Activated CD4-positive, CD25-positive, alpha-beta regulatory T cell treated with anti-CD3 and anti-CD28 coated beads, Interleukin-2, amount 50 U/mL, for 24 hours (primary cell): ENCODE results near the gene PREPL.

Experiments used
- ATAC-seq, 2 donors: fragments of 150-1000 bp; cut with Tn5 transposase; one replicate each; pipeline ENCODE4 v1.10.0; 2021; ENCODE audit warnings: mild to moderate bottlenecking in 1 of 2, moderate library complexity in 1 of 2

The PREPL gene

DNA sequence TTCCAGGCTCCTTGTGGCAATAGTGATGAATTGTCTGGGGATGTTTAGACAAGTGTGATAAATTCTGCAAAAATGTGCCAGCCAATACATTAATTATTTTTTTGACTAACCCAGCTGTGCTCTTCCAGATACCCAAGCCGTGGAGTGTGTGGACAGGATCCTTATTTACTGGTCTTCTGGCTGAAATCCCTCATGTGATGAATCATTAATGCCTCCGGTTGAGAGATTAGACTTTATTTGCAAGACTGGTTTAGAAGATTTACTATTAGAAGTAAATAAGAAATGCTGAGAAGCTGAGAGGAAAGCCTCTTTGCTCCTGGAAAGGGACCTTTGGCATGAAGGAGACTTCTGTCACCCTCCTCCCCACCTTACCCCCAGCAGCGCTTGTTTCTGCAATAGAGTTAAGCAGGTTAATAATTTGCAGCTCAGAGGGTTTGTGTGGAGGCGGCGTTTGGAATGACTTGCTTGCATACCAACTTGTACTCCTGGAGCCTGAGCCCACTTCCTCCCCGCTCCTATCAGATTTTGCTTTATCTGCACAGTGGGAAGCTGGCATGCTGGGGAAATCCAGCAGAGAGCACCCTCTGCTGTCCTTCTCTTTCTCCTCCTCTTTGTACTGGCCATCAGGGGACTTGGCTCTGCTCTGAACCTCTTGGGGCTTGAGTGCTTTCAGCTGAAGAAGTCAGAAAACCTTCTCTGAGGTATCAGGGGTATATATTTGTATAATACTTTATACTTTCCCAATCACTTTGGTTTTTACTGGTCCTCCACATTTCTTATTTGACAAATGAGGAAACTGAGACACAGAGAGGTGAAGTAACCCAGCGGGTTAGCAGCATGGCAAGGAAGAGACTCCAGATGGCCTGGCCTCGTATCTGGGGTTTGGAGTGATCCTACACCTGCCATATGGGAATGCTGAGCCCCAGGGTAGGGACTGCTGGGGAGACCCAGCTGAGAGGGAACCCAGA, 69.7 kb downstream of the PREPL start:
- no peak for ATAC-seq

DNA sequence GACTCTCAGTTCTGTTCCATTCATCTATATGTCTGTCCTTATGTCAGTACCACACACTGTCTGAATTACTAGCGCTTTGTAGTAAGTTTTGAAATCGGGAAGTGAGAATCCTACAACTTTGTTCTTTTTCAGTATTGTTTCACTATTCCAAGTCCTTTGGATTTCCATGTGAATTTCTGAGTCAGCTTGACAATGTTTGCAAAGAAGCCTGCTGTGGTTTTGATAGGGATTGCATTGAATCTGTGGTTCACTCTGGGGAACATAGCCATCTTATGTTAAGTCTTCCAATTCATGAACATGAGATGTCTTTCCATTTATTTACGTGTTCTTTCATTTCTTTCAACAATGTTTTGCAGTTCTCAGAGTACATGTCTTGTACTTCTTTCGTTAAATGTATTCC, 71.0 kb downstream of the PREPL start:
- ATAC-seq = no peak

DNA sequence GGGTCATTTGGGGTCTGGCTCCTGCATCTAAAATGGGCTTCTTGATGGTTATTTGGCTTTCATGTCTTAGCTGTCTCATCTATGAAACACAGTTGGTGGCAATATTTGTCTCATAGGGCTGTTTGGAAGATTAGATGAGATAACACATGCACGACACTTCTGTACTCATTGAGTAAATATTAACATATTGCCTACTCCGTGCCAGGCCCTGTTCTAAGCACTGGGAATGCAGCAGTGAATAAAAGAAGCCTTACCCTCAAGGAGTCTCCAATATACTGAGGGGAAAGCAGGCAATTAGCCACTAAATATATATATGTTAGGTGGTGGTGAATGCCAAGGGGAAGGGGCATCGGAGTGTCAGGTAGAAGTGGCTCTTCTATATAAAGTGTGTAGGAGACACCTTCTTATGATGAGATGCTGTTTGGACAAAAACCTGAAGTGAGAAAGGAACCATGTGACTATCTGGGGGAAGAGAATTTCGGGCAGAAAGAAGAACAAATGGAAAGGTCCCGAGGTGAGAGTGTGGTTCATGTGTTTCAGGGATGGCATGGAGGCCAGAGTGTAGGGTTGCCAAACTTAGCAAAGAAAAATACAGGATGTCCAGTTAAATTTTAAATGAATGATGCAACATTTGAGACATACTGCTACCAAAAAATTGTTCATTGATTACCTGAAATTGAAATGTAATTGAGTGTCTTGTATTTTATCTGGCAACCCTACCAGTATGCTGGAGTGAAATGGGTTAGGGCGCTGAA, 74.2 kb downstream of the PREPL start:
- no peak for ATAC-seq

DNA sequence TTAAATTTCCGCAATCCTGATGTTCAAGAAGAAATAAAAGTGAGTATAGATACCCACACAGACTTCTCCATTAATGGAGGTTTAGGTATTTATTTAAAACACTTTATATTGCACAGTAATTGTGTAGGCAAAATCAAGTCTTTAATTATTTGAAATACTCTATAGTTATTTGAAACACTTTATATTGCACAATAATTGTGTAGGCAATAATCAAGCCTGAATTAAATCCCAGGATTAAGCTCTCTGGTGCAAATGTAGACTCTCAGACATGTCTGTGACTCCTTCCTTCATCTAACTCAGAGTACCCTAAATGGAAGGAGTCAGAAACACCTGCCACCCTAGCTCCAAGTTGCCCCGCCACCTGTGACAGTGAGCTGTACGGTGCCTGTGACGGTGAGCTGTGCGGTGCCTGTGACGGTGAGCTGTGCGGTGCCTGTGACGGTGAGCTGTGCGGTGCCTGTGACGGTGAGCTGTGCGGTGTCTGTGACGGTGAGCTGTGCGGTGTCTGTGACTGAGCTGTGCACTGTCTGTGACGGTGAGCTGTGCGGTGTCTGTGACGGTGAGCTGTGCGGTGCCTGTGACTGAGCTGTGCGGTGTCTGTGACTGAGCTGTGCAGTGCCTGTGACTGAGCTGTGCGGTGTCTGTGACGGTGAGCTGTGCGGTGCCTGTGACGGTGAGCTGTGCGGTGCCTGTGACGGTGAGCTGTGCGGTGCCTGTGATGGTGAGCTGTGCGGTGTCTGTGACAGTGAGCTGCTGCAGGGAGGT, 75.0 kb downstream of the PREPL start:
- no peak for ATAC-seq

DNA sequence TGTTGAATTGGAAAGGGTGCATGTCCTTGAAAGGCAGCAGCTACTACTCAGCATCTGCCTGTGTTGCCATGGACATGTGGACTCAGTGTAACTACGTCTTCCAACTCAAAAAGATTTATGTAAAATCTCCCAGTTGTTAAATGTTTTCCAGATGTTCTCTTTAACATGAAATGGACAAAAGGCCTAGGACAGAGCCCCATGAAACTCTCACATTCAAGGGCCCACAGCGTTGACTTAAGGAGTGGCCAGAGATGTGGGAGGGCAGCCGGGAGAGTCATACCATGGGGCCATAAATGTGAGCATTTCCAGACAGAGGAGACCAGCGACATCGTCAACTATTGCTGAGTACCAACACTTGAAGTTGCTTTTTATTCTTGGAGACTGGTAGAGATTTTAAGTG, 76.1 kb downstream of the PREPL start:
- no peak for ATAC-seq

DNA sequence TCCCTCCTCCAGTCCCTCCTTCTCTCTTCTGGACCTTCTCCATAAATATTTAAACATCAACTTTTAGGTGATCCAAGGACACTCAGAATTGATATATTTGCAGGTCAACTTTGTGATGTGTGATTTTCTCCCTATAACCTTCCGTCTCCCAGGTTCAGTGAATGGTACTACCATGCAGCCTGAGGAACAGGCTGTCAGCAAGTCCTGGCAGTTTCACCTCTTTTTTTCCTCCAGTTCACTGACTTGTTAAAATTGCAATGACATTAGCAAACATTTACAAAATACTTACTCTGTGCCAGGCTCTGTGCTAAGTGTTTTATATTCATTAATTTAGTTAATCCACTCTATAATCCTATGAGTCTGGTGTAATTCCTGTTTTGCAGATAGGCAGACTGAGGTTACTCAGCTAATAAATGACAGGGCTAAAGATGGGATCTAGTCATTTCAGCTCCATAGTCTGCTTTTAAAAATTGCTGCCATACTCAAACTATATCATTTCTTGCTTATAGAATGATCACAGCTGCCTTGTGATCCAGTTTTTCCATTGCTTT, 78.1 kb downstream of the PREPL start:
- no peak for ATAC-seq

DNA sequence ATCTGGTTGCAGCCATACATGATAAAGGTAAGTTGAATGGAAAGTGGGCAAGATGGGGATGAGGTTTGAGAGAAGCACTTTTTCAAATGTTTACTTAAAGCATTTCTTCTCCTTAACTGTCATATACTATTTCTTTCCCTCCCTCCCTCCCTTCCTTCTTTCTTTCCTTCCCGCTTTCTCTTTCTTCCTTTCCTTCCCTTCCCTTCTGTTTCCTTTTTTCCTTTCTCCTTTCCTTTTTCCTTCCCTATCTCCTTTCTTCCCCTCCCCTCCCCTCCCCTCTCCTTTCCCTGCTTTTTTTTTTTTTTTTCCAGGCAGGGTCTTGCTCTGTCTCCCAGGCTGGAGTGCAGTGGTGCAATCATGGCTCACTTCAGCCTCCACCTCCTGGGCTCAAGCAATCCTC, 80.4 kb downstream of the PREPL start:
- ATAC-seq = no peak

DNA sequence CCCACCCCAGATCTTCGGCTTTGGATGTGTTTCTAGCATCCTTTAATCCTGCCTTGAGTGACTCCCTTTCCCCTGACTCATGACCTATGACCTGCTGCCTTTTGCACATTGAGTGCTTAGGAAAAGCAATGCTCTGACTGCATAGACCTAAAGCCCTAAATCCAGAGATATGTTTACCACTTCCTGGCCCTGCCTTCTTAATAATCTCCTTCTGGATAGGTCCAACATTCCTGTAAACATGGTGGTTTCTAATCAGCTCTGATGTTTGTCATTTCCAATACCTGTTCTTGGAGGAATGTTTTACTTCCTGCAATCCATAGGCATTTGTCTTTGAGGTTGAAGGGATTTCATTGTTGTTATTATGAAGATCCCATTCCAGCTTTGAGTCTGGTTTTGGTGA, 83.8 kb downstream of the PREPL start:
- no peak for ATAC-seq

DNA sequence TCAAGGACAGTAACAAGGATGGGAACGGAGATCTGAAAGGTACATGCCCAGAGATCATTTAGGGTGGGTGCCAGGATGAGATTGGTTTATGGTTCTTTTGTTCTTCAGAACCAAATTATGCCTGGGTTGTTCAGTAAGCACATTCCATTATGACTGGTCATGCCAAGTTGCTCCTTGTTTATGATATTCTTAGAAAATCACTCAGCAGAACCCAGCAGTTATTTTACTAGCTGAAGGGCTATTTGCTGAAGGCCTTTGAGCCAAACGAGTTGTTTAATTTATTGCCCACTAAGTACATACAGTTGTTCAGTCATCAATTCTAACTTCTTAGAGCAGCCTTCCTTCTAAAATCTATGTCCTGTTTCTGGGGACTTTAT, 85.4 kb downstream of the PREPL start:
- no peak for ATAC-seq

DNA sequence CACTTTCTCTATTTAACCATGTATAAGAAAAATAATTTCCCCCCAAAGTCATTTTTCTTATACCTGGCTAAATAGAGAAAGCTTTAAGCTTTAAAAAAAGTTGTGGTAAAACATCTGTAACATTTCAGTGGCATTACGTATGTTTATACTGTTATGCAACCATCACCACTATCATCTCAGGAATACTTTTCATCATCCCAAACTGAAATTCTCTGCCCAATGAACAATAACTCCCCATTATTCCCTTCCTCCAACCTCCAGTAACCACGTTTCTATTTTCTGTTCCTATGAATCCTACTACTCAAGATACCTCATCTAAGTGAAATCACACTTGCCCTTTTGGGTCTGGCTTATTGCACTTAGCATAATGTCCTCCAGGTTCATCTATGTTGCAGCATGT, 87.7 kb downstream of the PREPL start:
- no peak for ATAC-seq

DNA sequence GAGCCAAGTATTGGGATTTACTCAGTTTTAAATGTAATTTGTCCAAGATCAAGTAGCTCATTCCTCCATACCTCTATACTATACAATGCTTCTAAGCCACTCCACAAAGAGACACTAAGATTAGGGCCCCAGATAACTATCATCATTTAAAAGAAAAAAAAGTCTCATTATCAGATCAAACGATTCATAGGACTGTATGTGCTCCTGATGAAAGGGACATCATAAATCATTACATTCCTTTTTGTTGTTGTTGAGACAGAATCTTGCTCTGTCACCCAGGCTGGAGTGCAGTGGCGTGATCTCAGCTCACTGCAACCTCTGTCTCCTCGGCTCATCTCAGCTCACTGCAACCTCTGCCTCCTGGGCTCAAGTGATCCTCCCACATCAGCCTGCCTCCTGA, 88.2 kb downstream of the PREPL start:
- ATAC-seq = no peak

DNA sequence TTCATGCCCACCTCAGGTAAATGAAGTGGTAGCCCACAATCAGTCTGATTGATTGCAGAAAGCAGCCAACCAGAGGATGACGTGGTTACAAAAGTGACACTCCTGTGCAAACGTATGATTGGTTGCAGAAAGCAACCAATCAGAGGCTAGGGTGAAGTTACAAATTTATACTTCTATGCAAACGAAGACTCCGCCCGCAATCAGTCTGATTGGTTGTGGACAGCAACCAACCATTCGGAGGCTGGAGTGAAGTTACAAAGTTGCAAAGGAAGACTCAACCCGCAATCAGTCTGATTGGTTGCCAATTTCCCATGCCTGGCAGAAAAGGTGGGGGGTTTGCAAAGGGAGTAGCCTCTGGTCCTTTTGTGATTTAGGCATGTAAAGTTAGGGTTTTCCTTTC, 90.0 kb downstream of the PREPL start:
- no peak for ATAC-seq

DNA sequence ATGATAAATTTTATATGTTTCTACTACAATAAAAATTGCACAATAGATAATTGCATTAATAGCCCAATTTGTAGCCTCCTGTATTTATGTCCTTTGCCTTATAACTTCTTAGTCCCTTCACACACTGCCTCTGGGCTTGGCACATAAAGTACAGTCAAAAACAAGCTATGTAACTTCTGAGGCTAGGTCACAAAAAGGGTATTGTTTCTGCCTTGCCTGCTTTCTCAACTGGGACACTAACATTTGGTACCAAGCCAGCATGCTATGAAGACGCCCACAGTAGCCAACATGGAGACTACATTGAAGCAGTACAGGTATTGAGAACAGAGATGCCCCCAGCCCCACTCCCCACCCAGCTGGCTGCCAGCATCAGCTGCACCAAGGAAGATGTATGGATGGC, 91.5 kb downstream of the PREPL start:
- ATAC-seq = no peak

DNA sequence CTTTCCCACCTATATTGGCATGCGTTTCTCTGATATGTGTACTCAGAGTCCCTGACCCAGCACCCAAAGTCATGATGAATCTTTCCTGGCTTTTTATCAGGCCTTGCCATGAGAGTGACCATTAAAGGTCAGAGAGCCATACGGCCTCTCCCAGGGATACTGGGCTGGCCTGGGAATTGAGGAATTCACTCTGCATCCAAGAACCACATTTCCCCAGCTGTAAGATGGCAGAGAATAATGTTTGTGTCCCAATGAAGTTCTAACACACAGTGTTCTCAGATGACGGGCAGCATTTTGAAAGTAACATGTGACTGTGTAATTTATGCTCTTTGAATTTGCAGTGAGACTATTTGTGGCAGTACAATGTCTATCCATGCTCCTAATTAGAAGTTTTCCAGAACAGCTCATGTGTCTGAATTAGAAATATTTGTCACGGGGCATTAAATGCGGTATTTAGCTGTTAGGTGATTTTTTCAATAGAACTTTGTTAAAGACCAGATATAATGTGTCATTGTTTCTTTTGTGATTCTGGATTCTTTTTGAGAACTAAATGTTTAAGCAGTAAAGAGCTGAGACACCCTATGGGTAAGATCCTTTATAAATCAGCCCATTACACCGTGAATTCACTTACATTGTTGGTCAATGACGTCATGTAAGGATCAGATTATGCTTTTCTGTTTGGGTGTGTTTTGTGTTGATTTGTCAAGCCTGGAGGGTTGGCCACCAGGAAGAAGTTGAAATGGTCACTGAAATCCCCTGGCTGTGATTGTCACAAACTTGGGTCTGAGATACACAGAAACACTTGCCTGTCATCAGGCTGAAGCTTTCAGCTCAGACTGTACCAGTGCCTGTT, 93.3 kb downstream of the PREPL start:
- no peak for ATAC-seq
